A673 (cell line): ENCODE measurements around the gene UST. TPM values are rescaled to one million over a fixed set of nuclear protein-coding genes. Genes with fewer than 3 reads are reported as not detected.
"Not testable (repeated sequence)": the region's sequence is repeated elsewhere in the genome, so short reads cannot be mapped to it uniquely, and the experiment has no call there.

Experiments used
- BruUV-seq: library from RNA; stranded (reverse); fragments of 400-500 nt; replicated peaks from 2 replicates; lab custom pipeline; 2021; lab: Mats Ljungman, UMichigan
- CTCF ChIA-PET: fragments of 300-600 bp; sonication (Branson Sonifier 250); formaldehyde crosslinking; loops from one replicate; lab custom pipeline; 2022; ENCODE audit warnings: antibody characterized with exemption; lab: Charles Lee
- POLR2A ChIA-PET: fragments of 300-600 bp; sonication (Branson Sonifier 250); formaldehyde crosslinking; loops from one replicate; lab custom pipeline; 2022; ENCODE audit warnings: antibody characterized with exemption; ENCODE audit not compliant: low non-redundant PET; lab: Charles Lee
- DNase-seq: peaks from one replicate; pipeline ENCODE4 v3.0.0-alpha.2; 2015; ENCODE audit warnings: low spot score
- H3K27ac ChIP-seq: fragments of 200-600 bp; sonication (generic); 2 replicates; pipeline ENCODE4 v1.5.1; 2016; ENCODE audit warnings: mixed run types, low read depth, mild to moderate bottlenecking, mixed read lengths, antibody characterized with exemption, low read length; ENCODE audit not compliant: poor library complexity, severe bottlenecking
- H3K27me3 ChIP-seq: fragments of 200-600 bp; sonication (generic); replicated peaks from 2 replicates; pipeline ENCODE4 v1.6.1; 2017; ENCODE audit warnings: mixed run types, low read depth, mild to moderate bottlenecking, mixed read lengths, antibody characterized with exemption, low read length; ENCODE audit not compliant: insufficient read depth, poor library complexity
- H3K36me3 ChIP-seq: fragments of 200-600 bp; sonication (generic); 2 replicates; pipeline ENCODE4 v1.6.1; 2016; ENCODE audit warnings: mixed run types, mild to moderate bottlenecking, mixed read lengths, antibody characterized with exemption, low read length; ENCODE audit not compliant: insufficient read depth, poor library complexity, severe bottlenecking
- H3K4me1 ChIP-seq: fragments of 200-600 bp; sonication (generic); 2 replicates; pipeline ENCODE4 v1.6.1; 2017; ENCODE audit warnings: mixed run types, mild to moderate bottlenecking, mixed read lengths, antibody characterized with exemption, low read length; ENCODE audit not compliant: insufficient read depth, poor library complexity, severe bottlenecking
- H3K4me3 ChIP-seq: fragments of 200-600 bp; sonication (generic); 2 replicates; pipeline ENCODE4 v1.5.1; 2016; ENCODE audit warnings: low read depth, mixed run types, mild to moderate bottlenecking, mixed read lengths, low read length; ENCODE audit not compliant: poor library complexity, severe bottlenecking
- H3K9me3 ChIP-seq: fragments of 200-600 bp; sonication (generic); 2 replicates; pipeline ENCODE4 v1.6.1; 2016; ENCODE audit warnings: mixed run types, low read depth, mild to moderate bottlenecking, mixed read lengths, antibody characterized with exemption, low read length; ENCODE audit not compliant: poor library complexity, severe bottlenecking
- EZH2 ChIP-seq: fragments of 200-600 bp; sonication (generic); IDR thresholded peaks from 2 replicates; pipeline ENCODE4 v1.6.1; 2017; ENCODE audit warnings: borderline replicate concordance, low read depth, mild to moderate bottlenecking, mixed read lengths, antibody characterized with exemption, low read length; ENCODE audit not compliant: poor library complexity, severe bottlenecking
- intact Hi-C: fragments of 100-400 bp; cut with micrococcal nuclease; formaldehyde crosslinking; loops from one replicate; pipeline ENCODE4 v1.10.0; 2022; ENCODE audit not compliant: unreplicated experiment
- total RNA-seq: library from RNA; stranded (reverse); gene quantifications from 2 replicates; pipeline ENCODE4 v1.2.3, GENCODE V29; 2021
- TF ChIP-seq, protein P1 (sequence below): fragments of 300-800, 200-600 bp; sonication (generic); conservative IDR thresholded peaks from 2 replicates; pipeline ENCODE4 v1.5.1; 2017; ENCODE audit warnings: low read depth, mild to moderate bottlenecking, antibody characterized with exemption, low read length, moderate library complexity, mixed read lengths

Gene UST
- total RNA-seq, 1 experiment from 2014 or later: 1.5 TPM

DNA sequence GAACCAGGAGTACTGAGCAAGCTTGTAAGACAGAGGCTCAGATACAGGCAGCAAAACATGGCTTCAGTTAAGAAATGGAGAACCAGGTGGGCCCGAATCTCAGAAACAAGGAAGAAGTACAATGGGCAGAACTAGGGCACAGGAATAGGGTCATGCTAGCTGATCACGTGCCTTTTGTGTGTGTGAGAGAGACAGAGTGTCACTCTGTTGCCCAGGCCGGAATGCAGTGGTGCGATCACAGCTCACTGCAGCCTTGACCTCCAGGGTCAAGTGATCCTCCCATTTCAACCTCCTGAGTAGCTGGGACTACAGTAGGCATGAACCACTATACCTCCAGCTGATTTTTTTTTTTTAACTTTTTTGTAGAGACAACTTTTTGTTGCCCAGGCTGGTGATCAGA lies 257.8 kb downstream of the UST start:
- POLR2A ChIA-PET: no interaction called here

GRCh38 chr6:149006236-149006635 lies 259.4 kb downstream of the UST start:
- H3K4me1 ChIP-seq, intact Hi-C loops, POLR2A ChIA-PET, DNase-seq, H3K27me3 ChIP-seq, H3K4me3 ChIP-seq, H3K9me3 ChIP-seq, CTCF ChIA-PET, H3K36me3 ChIP-seq, H3K27ac ChIP-seq, BruUV-seq: not testable (repeated sequence)

More for the DNA sequence above, 257.8 kb downstream of the UST start:
- TF ChIP-seq, protein P1, sequence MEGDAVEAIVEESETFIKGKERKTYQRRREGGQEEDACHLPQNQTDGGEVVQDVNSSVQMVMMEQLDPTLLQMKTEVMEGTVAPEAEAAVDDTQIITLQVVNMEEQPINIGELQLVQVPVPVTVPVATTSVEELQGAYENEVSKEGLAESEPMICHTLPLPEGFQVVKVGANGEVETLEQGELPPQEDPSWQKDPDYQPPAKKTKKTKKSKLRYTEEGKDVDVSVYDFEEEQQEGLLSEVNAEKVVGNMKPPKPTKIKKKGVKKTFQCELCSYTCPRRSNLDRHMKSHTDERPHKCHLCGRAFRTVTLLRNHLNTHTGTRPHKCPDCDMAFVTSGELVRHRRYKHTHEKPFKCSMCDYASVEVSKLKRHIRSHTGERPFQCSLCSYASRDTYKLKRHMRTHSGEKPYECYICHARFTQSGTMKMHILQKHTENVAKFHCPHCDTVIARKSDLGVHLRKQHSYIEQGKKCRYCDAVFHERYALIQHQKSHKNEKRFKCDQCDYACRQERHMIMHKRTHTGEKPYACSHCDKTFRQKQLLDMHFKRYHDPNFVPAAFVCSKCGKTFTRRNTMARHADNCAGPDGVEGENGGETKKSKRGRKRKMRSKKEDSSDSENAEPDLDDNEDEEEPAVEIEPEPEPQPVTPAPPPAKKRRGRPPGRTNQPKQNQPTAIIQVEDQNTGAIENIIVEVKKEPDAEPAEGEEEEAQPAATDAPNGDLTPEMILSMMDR: no peak
- TF ChIP-seq EZH2: no peak
- DNase-seq: no peak
- Histone ChIP-seq H3K4me3 (no peak overlapping the region), H3K27ac (no peak overlapping the region), H3K4me1 (no peaks in the 10 kb centered on the region), H3K36me3 (no peaks in the 10 kb centered on the region), H3K9me3 (peaks cover 7% of the 10 kb centered on the region), H3K27me3 (no peaks in the 10 kb centered on the region)
- CTCF ChIA-PET: no interaction called here
- intact Hi-C loops: no loop called here
- BruUV-seq: no TSS peak

DNA sequence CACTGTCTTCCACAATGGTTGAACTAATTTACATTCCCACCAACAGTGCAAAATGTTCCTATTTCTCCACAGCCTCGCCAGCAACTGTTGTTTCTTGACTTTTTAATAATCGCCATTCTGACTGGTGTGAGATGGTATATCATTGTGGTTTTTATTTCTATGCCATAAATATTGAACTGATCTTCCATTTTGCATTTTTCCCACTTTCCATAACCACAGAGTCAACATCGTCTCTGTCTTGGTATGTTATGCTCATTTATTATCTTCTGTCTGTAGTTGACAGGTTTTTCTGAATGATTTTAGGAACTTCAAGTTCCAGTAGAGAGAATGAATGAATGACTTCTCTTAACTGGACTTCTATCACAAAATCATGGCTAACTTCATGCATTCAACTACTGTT lies 259.8 kb downstream of the UST start:
- CTCF ChIA-PET: no interaction called here
- no peaks in the 10 kb centered on the region for H3K4me1 ChIP-seq
- H3K4me3 ChIP-seq: no peak overlapping the region
- H3K36me3 ChIP-seq: no peaks in the 10 kb centered on the region
- POLR2A ChIA-PET: no interaction called here
- no peak for DNase-seq
- peaks cover under 1% of the 10 kb centered on the region for H3K9me3 ChIP-seq
- intact Hi-C loops: no loop called here
- no TSS peak for BruUV-seq
- no peak overlapping the region for H3K27ac ChIP-seq
- TF ChIP-seq EZH2: no peak
- TF ChIP-seq, protein P1: no peak
- H3K27me3 ChIP-seq: no peaks in the 10 kb centered on the region

- no TSS peak for BruUV-seq
- CTCF ChIA-PET: no interaction called here
- POLR2A ChIA-PET: no interaction called here
- no peaks in the 10 kb centered on the region for H3K9me3 ChIP-seq
- H3K4me1 ChIP-seq: no peaks in the 10 kb centered on the region
- no peaks in the 10 kb centered on the region for H3K36me3 ChIP-seq
- intact Hi-C loops: no loop called here
- H3K27ac ChIP-seq: no peak overlapping the region
- DNase-seq: no peak
- H3K27me3 ChIP-seq: no peaks in the 10 kb centered on the region
- no peak overlapping the region for H3K4me3 ChIP-seq
- TF ChIP-seq EZH2: no peak
- TF ChIP-seq, protein P1: no peak
Measured at GRCh38 chr6:149007846-149008245, 261.0 kb downstream of the UST start.
